Activated CD4-positive, alpha-beta T cell treated with anti-CD3 and anti-CD28 coated beads for 24 hours (primary cell): ENCODE results near the gene HELLS.
"Not testable (repeated sequence)": the region's sequence is repeated elsewhere in the genome, so short reads cannot be mapped to it uniquely, and the experiment has no call there.

Experiments
- DNase-seq, 2 donors: peaks; one replicate each; pipeline ENCODE4 v3.0.0-alpha.2; 2020; ENCODE audit warnings: low read depth in 2 of 2

The HELLS gene

GRCh38 chr10:94545391-94546048 is at the start of gene HELLS:
Gene HELLS, plus strand, starts transcription at chr10:94545788. Its CDS starts 134 bp downstream, at chr10:94545922.
- DNase-seq: peak; percentile 55 to 64

- DNase-seq: no peak
Observed at GRCh38 chr10:94496010-94496409, 49.6 kb upstream of the HELLS start.

- no peak for DNase-seq
Observed at GRCh38 chr10:94496646-94497045, 48.9 kb upstream of the HELLS start.

GRCh38 chr10:94500063-94500462 is 45.5 kb upstream of the HELLS start:
- no peak for DNase-seq

GRCh38 chr10:94521276-94522250 is 24.0 kb upstream of the HELLS start:
- DNase-seq: no peak

- DNase-seq: no peak
Observed at GRCh38 chr10:94524146-94524545, 21.4 kb upstream of the HELLS start.

GRCh38 chr10:94524711-94525110 is 20.9 kb upstream of the HELLS start:
- no peak for DNase-seq

- DNase-seq: not testable (repeated sequence)
Observed at GRCh38 chr10:94531550-94531949, 14.0 kb upstream of the HELLS start.

GRCh38 chr10:94533027-94533426 is 12.6 kb upstream of the HELLS start:
- DNase-seq: no peak

- not testable (repeated sequence) for DNase-seq
Observed at GRCh38 chr10:94542282-94542681, 3.3 kb upstream of the HELLS start.

GRCh38 chr10:94546049-94546900 is 687 bp downstream of the HELLS start:
- DNase-seq: no peak

- no peak for DNase-seq
Observed at GRCh38 chr10:94546901-94547185, 1.3 kb downstream of the HELLS start.

- no peak for DNase-seq
Observed at GRCh38 chr10:94549221-94549620, 3.6 kb downstream of the HELLS start.

GRCh38 chr10:94567714-94568307 is 22.2 kb downstream of the HELLS start:
- DNase-seq: not testable (repeated sequence)

GRCh38 chr10:94571081-94571480 is 25.5 kb downstream of the HELLS start:
- no peak for DNase-seq

- DNase-seq: no peak
Observed at GRCh38 chr10:94571528-94571927, 25.9 kb downstream of the HELLS start.

GRCh38 chr10:94578790-94579189 is 33.2 kb downstream of the HELLS start:
- no peak for DNase-seq

- no peak for DNase-seq
Observed at GRCh38 chr10:94583124-94583523, 37.5 kb downstream of the HELLS start.

GRCh38 chr10:94591461-94592205 is 46.0 kb downstream of the HELLS start:
- no peak for DNase-seq

- no peak for DNase-seq
Observed at GRCh38 chr10:94602729-94603515, 57.3 kb downstream of the HELLS start.
